GM12878 (cell line): ENCODE measurements around the gene RHBDD1. TPM values are rescaled to one million over a fixed set of nuclear protein-coding genes. Genes with fewer than 3 reads are reported as not detected.

ENCODE experiments used
- ATAC-seq: fragments of 200-7000 bp; cut with Tn5 transposase; 3 replicates; pipeline ENCODE4 v1.9.1; 2020; ENCODE audit warnings: mild to moderate bottlenecking, moderate library complexity
- BruUV-seq: library from RNA; stranded (reverse); fragments of 400-500 nt; replicated peaks from 2 replicates; lab custom pipeline; 2021; lab: Mats Ljungman, UMichigan
- CTCF ChIA-PET: fragments of 300-600 bp; sonication (Branson Sonifier 250); formaldehyde crosslinking; extraction: SDS; loops from one replicate; lab custom pipeline; 2021; ENCODE audit warnings: inconsistent platforms; lab: Yijun Ruan, JAX
- POLR2A ChIA-PET: fragments of 350-600 bp; formaldehyde crosslinking; extraction: SDS; loops from one replicate; lab custom pipeline; 2021; ENCODE audit warnings: inconsistent platforms; lab: Charles Lee
- RAD21 ChIA-PET: fragments of 300-600 bp; sonication (Branson Sonifier 250); formaldehyde crosslinking; loops from one replicate; lab custom pipeline; 2023; ENCODE audit warnings: antibody characterized with exemption; ENCODE audit not compliant: unreplicated experiment; lab: Charles Lee
- SMC1A ChIA-PET: fragments of 300-600 bp; sonication (Branson Sonifier 250); formaldehyde crosslinking; loops from one replicate; lab custom pipeline; 2023; ENCODE audit not compliant: unreplicated experiment, uncharacterized antibody; lab: Charles Lee
- DNase-seq: peaks from one replicate; pipeline ENCODE4 v3.0.0-alpha.2; 2011; ENCODE audit warnings: low read depth, low spot score
- FAIRE-seq: peaks from 3 replicates; lab custom pipeline; 2011; peaks lifted over from hg19 to GRCh38; lab: Jason Lieb, UNC
- H2AFZ ChIP-seq: 2 replicates; pipeline ENCODE4 v1.6.0; 2011; ENCODE audit warnings: low read depth, low read length, control low read depth; ENCODE audit not compliant: control insufficient read depth
- H3K27ac ChIP-seq: 2 replicates; pipeline ENCODE4 v1.5.1; 2011; ENCODE audit warnings: control low read depth; ENCODE audit not compliant: control insufficient read depth, insufficient read depth
- H3K27me3 ChIP-seq, 2 experiments: replicated peaks in 1 of 2; 2 replicates each; pipeline versions ENCODE4 v1.6.0 to v1.6.1; 2011; ENCODE audit warnings: low read length in 1 of 2; ENCODE audit not compliant: control insufficient read depth in 2 of 2, insufficient read depth in 2 of 2
- H3K36me3 ChIP-seq, 2 experiments: 2 replicates each; pipeline ENCODE4 v1.5.1; 2011; ENCODE audit warnings: low read length in 1 of 2; ENCODE audit not compliant: control insufficient read depth in 2 of 2, insufficient read depth in 2 of 2
- H3K4me1 ChIP-seq: 2 replicates; pipeline ENCODE4 v1.6.1; 2011; ENCODE audit warnings: mild to moderate bottlenecking, low read length, moderate library complexity, mixed read lengths; ENCODE audit not compliant: control insufficient read depth, insufficient read depth
- H3K4me2 ChIP-seq: 2 replicates; pipeline ENCODE4 v1.6.0; 2011; ENCODE audit warnings: control low read depth; ENCODE audit not compliant: control insufficient read depth, insufficient read depth
- H3K4me3 ChIP-seq: fragments of 200-600 bp; sonication (generic); 2 replicates; pipeline ENCODE4 v1.5.1; 2016
- H3K79me2 ChIP-seq: 2 replicates; pipeline ENCODE4 v1.6.0; 2011; ENCODE audit warnings: low read length; ENCODE audit not compliant: control insufficient read depth, insufficient read depth
- H3K9ac ChIP-seq: 2 replicates; pipeline ENCODE4 v1.8.0; 2011; ENCODE audit warnings: low read length, control low read depth, mixed read lengths; ENCODE audit not compliant: control insufficient read depth, insufficient read depth
- H3K9me3 ChIP-seq: replicated peaks from 3 replicates; pipeline ENCODE4 v1.5.1; 2011; ENCODE audit warnings: mild to moderate bottlenecking, low read length; ENCODE audit not compliant: control insufficient read depth, insufficient read depth
- H4K20me1 ChIP-seq: 2 replicates; pipeline ENCODE4 v1.6.0; 2011; ENCODE audit not compliant: control insufficient read depth, insufficient read depth
- EED ChIP-seq: sonication (generic); IDR thresholded peaks from 2 replicates; pipeline ENCODE4 v1.6.1; 2016; ENCODE audit warnings: antibody characterized with exemption, low read depth
- ESRRA ChIP-seq: IDR thresholded peaks from 2 replicates; pipeline ENCODE4 v1.6.1; 2012; ENCODE audit warnings: mild to moderate bottlenecking, low read length, improper control_type of control experiment
- IKZF2 ChIP-seq, 2 experiments: fragments of 450-650 bp; IDR thresholded peaks; 2 replicates each; pipeline ENCODE4 v1.6.1; 2017; ENCODE audit warnings: mild to moderate bottlenecking in 2 of 2, moderate library complexity in 2 of 2
- JUND ChIP-seq: IDR thresholded peaks from 2 replicates; pipeline ENCODE4 v1.6.1; 2012; ENCODE audit warnings: low read depth, mild to moderate bottlenecking, low read length, improper control_type of control experiment, moderate library complexity
- POU2F2 ChIP-seq: IDR thresholded peaks from 3 replicates; pipeline ENCODE4 v1.6.1; 2011; ENCODE audit warnings: low read depth, mild to moderate bottlenecking, low read length, borderline replicate concordance
- RELB ChIP-seq: fragments of 450-650 bp; IDR thresholded peaks from 2 replicates; pipeline ENCODE4 v1.6.1; 2017; ENCODE audit warnings: low read depth, mild to moderate bottlenecking, moderate library complexity
- SKIL ChIP-seq: fragments of 450-650 bp; IDR thresholded peaks from 2 replicates; pipeline ENCODE4 v1.6.1; 2017; ENCODE audit warnings: mild to moderate bottlenecking, low read depth, inconsistent platforms; ENCODE audit not compliant: poor library complexity, severe bottlenecking
- SMAD1 ChIP-seq: fragments of 450-650 bp; IDR thresholded peaks from 2 replicates; pipeline ENCODE4 v1.6.1; 2018; ENCODE audit warnings: mild to moderate bottlenecking, low read depth; ENCODE audit not compliant: partially characterized antibody
- SP1 ChIP-seq: IDR thresholded peaks from one replicate; pipeline ENCODE4 v1.6.1; 2011; ENCODE audit warnings: low read depth, low read length
- SREBF1 ChIP-seq: IDR thresholded peaks from 2 replicates; pipeline ENCODE4 v1.6.1; 2012; ENCODE audit warnings: mild to moderate bottlenecking, low read length
- TAF1 ChIP-seq: IDR thresholded peaks from 2 replicates; pipeline ENCODE4 v1.6.1; 2011; ENCODE audit warnings: mild to moderate bottlenecking, low read depth, low read length, borderline replicate concordance
- TARDBP ChIP-seq: IDR thresholded peaks from 2 replicates; pipeline ENCODE4 v1.6.1; 2016; ENCODE audit warnings: borderline replicate concordance
- WRNIP1 ChIP-seq: IDR thresholded peaks from 2 replicates; pipeline ENCODE4 v1.6.1; 2011; ENCODE audit warnings: low read depth, low read length, improper control_type of control experiment, borderline replicate concordance
- WGBS: methylation state at CpG from one replicate; pipeline ENCODE4 v1.1.6; 2016; ENCODE audit warnings: low lambda C conversion rate; ENCODE audit not compliant: insufficient replicate concordance, insufficient coverage; ENCODE audit errors: missing lambda C conversion rate; 5-methylcytosine and 5-hydroxymethylcytosine counted together
- in situ Hi-C: fragments of 300-500 bp; cut with MboI; formaldehyde crosslinking; loops from 9 replicates; pipeline ENCODE4 v1.14.3; 2018; ENCODE audit warnings: mixed read lengths
- intact Hi-C: fragments of 100-400 bp; cut with micrococcal nuclease; formaldehyde crosslinking; loops from one replicate; pipeline ENCODE4 v1.14.2; 2022; ENCODE audit not compliant: unreplicated experiment
- polyA plus RNA-seq, 11 experiments: library from polyadenylated mRNA; depleted of rRNA in 4 of 11; unstranded in 6 of 11; stranded (reverse) in 5 of 11; fragments of >200 nt; fragmentation: Nextera tagmentation in 4 of 11; fragmentation: Illumina TruSeq in 1 of 11; extraction: Ambion mirVana in 4 of 11; extraction: Trizol in 1 of 11; gene quantifications; 1 replicate in 1 of 11; 2 replicates in 10 of 11; pipeline versions ENCODE4 v1.2.1 to v1.2.3, GENCODE V29; 2011 to 2016; ENCODE audit warnings: inconsistent platforms in 2 of 11, missing spikeins in 2 of 11, low read depth in 1 of 11
- total RNA-seq, 4 experiments: library from RNA; depleted of rRNA in 3 of 4; stranded (reverse); fragments of >200 nt in 3 of 4; fragmentation: Illumina TruSeq in 1 of 4; extraction: Trizol in 1 of 4; gene quantifications; 2 replicates each; pipeline versions ENCODE4 v1.2.1 to v1.2.3, GENCODE V29; 2013 to 2021

Gene RHBDD1
- total and polyA plus RNA-seq, 10 of the 15 experiments (the other 5 are each of a cell fraction or from before 2014, with no cell fraction given) = 7.1 to 36.4 (median 14.7) TPM

GRCh38 chr2:226873051-226873620 lies 37.3 kb downstream of the RHBDD1 start (continued):
- peak in 1 of 2 experiments; percentile 38; a peak in 1 of 4 replicates for TF ChIP-seq IKZF2 (IDR thresholded peaks at IDR 0.05)
- peak; percentile 70 for TF ChIP-seq EED

- Histone ChIP-seq H4K20me1 (no peaks in the 10 kb centered on the region), H3K9ac (no peak overlapping the region), H3K9me3 (peaks cover 4% of the 10 kb centered on the region), H3K27ac (peak overlapping the region; percentile 40), H2AFZ (no peak overlapping the region), H3K4me1 (peaks cover 11% of the 10 kb centered on the region), H3K36me3 (peaks cover 0 to 3% of the 10 kb centered on the region in 2 experiments; a peak in 2 of 4 replicates), H3K4me3 (no peak overlapping the region), H3K79me2 (no peaks in the 10 kb centered on the region; the same call in 1 of the 2 replicates), H3K27me3 (no peaks in the 10 kb centered on the region), H3K4me2 (no peak overlapping the region)
- RAD21 ChIA-PET = interaction anchor here (1.2 kb wide), 2 partner anchors 107 to 111 kb away, joined by 3 read pairs; no protein-coding TSS in a partner anchor
- TF ChIP-seq TARDBP (no peak), SMAD1 (no peak), POU2F2 (no peak), TAF1 (no peak), SREBF1 (no peak), JUND (no peak), WRNIP1 (no peak), SKIL (no peak), ESRRA (no peak), SP1 (no peak), RELB (no peak)
- DNase-seq = no peak
- no peak for FAIRE-seq
- intact Hi-C loops (no loop called here), in situ Hi-C loops (no loop called here)
- SMC1A ChIA-PET = interaction anchor here (1.2 to 6.7 kb wide), 3 partner anchors 10 to 38 kb away, joined by 5 to 30 read pairs (median 14); partner anchors contain the start of gene RHBDD1
- 91% methylated on average over 1 of the region's 1 CpG for WGBS
- BruUV-seq = no TSS peak
- POLR2A ChIA-PET = no interaction called here
- ATAC-seq = no peak; the same call in 1 of the 3 replicates
- CTCF ChIA-PET = interaction anchor here (1.0 to 3.1 kb wide), 3 partner anchors 11 to 110 kb away, joined by 3 to 13 read pairs (median 5); no protein-coding TSS in a partner anchor
Observed at GRCh38 chr2:226873826-226874225, 38.0 kb downstream of the RHBDD1 start.
